CD4-positive, CD25-positive, alpha-beta regulatory T cell (primary cell): ENCODE measurements around the gene DAAM1. TPM values are rescaled to one million over a fixed set of nuclear protein-coding genes. Genes with fewer than 3 reads are reported as not detected.

Experiments used
- ATAC-seq, 2 donors: fragments of 150-1000 bp; cut with Tn5 transposase; one replicate each; pipeline ENCODE4 v1.10.0; 2021; ENCODE audit warnings: low read depth in 2 of 2, moderate number of reproducible peaks in 2 of 2, moderate library complexity in 1 of 2
- DNase-seq, 3 donors: peaks; one replicate each; pipeline versions ENCODE4 v3.0.0 to v3.0.0-alpha.2; 2012 to 2022; ENCODE audit warnings: mixed read lengths in 1 of 3
- H3K27ac ChIP-seq: one replicate; pipeline ENCODE4 v1.7.0; 2013; ENCODE audit warnings: mild to moderate bottlenecking, low read length; ENCODE audit not compliant: insufficient read depth, poor library complexity, severe bottlenecking
- H3K27me3 ChIP-seq: one replicate; pipeline ENCODE4 v1.7.0; 2013; ENCODE audit warnings: low read length; ENCODE audit not compliant: control insufficient read depth, insufficient read depth
- H3K36me3 ChIP-seq: one replicate; pipeline ENCODE4 v1.7.0; 2013; ENCODE audit warnings: mild to moderate bottlenecking, low read length, moderate library complexity; ENCODE audit not compliant: control insufficient read depth, insufficient read depth
- H3K4me1 ChIP-seq: 2 replicates; pipeline ENCODE4 v1.7.0; 2013; ENCODE audit warnings: mild to moderate bottlenecking, low read length; ENCODE audit not compliant: insufficient read depth, control insufficient read depth, poor library complexity, severe bottlenecking
- H3K4me3 ChIP-seq: one replicate; pipeline ENCODE4 v1.7.0; 2013; ENCODE audit warnings: low read depth, mild to moderate bottlenecking, low read length, moderate library complexity
- H3K9me3 ChIP-seq, 2 experiments: 1 replicate in 1 of 2; 2 replicates in 1 of 2; pipeline ENCODE4 v1.7.0; 2013; ENCODE audit warnings: low read length in 2 of 2, mild to moderate bottlenecking in 1 of 2, moderate library complexity in 1 of 2; ENCODE audit not compliant: control insufficient read depth in 2 of 2
- H3K27ac Mint-ChIP-seq, 3 donors: one replicate each; pipeline ENCODE4 v1.8.0; 2020 to 2022; ENCODE audit warnings: mild to moderate bottlenecking in 3 of 3, mixed read lengths in 3 of 3, moderate library complexity in 2 of 3
- H3K27me3 Mint-ChIP-seq: one replicate; pipeline ENCODE4 v1.8.0; 2022; ENCODE audit warnings: mild to moderate bottlenecking, mixed read lengths
- H3K36me3 Mint-ChIP-seq: one replicate; pipeline ENCODE4 v1.8.0; 2020; ENCODE audit warnings: mixed read lengths
- H3K4me1 Mint-ChIP-seq, 4 donors: one replicate each; pipeline ENCODE4 v1.8.0; 2020 to 2022; ENCODE audit warnings: mixed read lengths in 4 of 4, mild to moderate bottlenecking in 1 of 4
- H3K4me3 Mint-ChIP-seq, 4 donors: one replicate each; pipeline ENCODE4 v1.8.0; 2020 to 2022; ENCODE audit warnings: mild to moderate bottlenecking in 4 of 4, mixed read lengths in 4 of 4, moderate library complexity in 3 of 4
- H3K9me3 Mint-ChIP-seq, 7 donors: one replicate each; pipeline ENCODE4 v1.8.0; 2020 to 2022; ENCODE audit warnings: mixed read lengths in 7 of 7, mild to moderate bottlenecking in 3 of 7, moderate library complexity in 2 of 7
- polyA plus RNA-seq, 4 donors: library from polyadenylated mRNA; unstranded; fragments of 300-500 nt; fragmentation: Illumina TruSeq; gene quantifications; one replicate each; pipeline ENCODE4 v1.2.3, GENCODE V29; 2021
- total RNA-seq: library from RNA; stranded (reverse); gene quantifications from one replicate; pipeline ENCODE4 v1.2.3, GENCODE V29; 2022

The DAAM1 gene
- total and polyA plus RNA-seq, 5 donors from 2014 or later: 6.1 to 36.5 (median 11.2) TPM

DNA sequence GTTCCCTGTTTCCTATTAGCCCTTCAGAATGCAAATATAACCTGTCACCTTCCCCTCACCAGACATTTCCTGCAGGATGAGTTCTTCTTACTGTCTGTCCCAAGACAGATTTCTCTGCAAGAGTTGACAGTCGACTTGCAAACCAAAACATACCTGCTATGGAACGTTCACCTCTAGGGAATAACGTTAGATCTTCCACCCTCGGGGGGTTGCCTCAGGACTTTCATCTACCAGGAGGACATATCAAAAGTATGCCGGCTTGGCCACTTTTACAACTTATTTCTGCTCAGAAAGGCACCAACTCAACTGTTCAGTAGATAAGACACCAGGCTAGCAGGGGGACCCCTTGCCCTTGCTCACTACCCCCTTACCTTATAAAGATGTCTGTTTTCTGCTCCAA, 92.5 kb downstream of the DAAM1 start:
- peaks cover 3% of the 10 kb centered on the region for H3K36me3 ChIP-seq
- ATAC-seq (no peak), DNase-seq (no peak)
- H3K4me3 Mint-ChIP-seq: no peak overlapping the region
- peaks cover 5 to 15% (median 6%) of the 10 kb centered on the region in 4 donors for H3K4me1 Mint-ChIP-seq
- H3K9me3 ChIP-seq: peaks cover 5 to 6% of the 10 kb centered on the region in 2 experiments
- peaks cover 0 to 21% (median 2%) of the 10 kb centered on the region in 7 donors for H3K9me3 Mint-ChIP-seq
- H3K27ac Mint-ChIP-seq: peak overlapping the region in 1 of 3 donors; percentile 33
- H3K27me3 ChIP-seq: no peaks in the 10 kb centered on the region
- H3K4me1 ChIP-seq: peaks cover 5% of the 10 kb centered on the region
- H3K27me3 Mint-ChIP-seq: no peaks in the 10 kb centered on the region
- no peak overlapping the region for H3K4me3 ChIP-seq
- H3K36me3 Mint-ChIP-seq: peaks cover 21% of the 10 kb centered on the region
- no peak overlapping the region for H3K27ac ChIP-seq

DNA sequence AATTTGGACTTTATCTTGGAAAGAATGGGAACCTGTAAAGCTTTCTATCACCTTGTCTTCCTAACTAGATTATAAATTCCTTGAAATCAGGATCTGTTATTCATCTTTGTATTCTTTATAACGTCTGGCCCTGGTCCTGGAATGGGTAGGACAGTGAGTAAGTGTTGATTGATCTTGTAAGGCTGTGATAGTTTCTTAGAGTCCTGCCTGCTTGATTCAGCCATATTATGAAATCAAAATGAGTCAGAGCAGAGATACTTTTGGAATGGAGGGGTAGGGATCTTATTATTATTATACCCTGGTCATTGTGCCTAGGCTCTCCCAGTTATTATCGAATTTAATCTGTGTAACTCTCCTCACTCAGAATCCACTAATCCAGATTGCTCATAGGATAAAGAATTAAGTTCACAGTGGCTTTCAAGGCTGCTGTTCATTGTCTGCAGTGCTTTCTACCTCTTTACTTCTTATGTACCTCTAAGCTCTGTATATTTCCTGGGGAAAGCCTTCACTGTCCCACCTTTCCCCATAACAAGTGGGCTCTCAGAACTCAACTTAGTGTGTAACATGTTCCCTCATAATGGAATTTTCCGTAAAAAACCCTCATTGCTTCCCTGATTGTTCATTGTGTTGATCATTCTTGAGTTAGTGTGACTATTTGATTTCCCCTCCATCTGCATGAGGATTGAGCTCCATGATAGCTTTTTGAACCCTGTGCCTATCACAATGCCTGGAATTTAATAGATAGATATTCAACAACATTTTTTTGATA, 93.3 kb downstream of the DAAM1 start:
- Mint-ChIP-seq H3K9me3 (peaks cover 0 to 21% (median 2%) of the 10 kb centered on the region in 7 donors), H3K27me3 (no peaks in the 10 kb centered on the region), H3K4me3 (no peak overlapping the region), H3K4me1 (peaks cover 0 to 8% (median 6%) of the 10 kb centered on the region in 4 donors), H3K27ac (no peak overlapping the region), H3K36me3 (peaks cover 21% of the 10 kb centered on the region)
- H3K27ac ChIP-seq: no peak overlapping the region
- H3K27me3 ChIP-seq: no peaks in the 10 kb centered on the region
- ATAC-seq (no peak), DNase-seq (no peak)
- H3K9me3 ChIP-seq: peaks cover 5 to 6% of the 10 kb centered on the region in 2 experiments
- peaks cover 3% of the 10 kb centered on the region for H3K36me3 ChIP-seq
- no peak overlapping the region for H3K4me3 ChIP-seq
- H3K4me1 ChIP-seq: no peaks in the 10 kb centered on the region

DNA sequence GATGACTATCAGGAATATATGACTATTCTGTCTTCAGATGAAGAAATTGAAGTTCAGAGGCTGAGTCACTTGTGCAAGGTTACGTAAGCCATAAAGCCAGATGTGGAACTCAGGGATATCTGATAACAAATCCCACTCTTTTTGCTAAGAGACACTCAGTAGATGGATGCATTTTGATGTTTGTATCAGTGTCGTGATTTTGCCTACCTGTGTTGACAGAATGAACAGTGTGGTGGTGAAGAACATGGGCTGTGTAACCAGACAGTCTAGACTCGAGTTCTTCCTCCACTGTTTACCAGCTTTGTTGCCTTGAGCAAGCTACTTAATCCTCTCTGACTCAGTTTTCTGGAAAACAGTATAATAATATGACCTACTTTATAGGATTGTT, 93.9 kb downstream of the DAAM1 start:
- Histone ChIP-seq H3K27ac (no peak overlapping the region), H3K27me3 (no peaks in the 10 kb centered on the region), H3K4me3 (no peak overlapping the region), H3K4me1 (no peaks in the 10 kb centered on the region), H3K36me3 (peaks cover 3% of the 10 kb centered on the region), H3K9me3 (peaks cover 5 to 6% of the 10 kb centered on the region in 2 experiments)
- Mint-ChIP-seq H3K4me3 (no peak overlapping the region), H3K36me3 (peaks cover 21% of the 10 kb centered on the region), H3K27me3 (no peaks in the 10 kb centered on the region), H3K4me1 (peaks cover 0 to 9% (median 6%) of the 10 kb centered on the region in 4 donors), H3K9me3 (peaks cover 0 to 21% (median 3%) of the 10 kb centered on the region in 7 donors), H3K27ac (no peak overlapping the region)
- no peak for DNase-seq
- no peak for ATAC-seq

GRCh38 chr14:59283361-59283760, 94.9 kb downstream of the DAAM1 start:
- Mint-ChIP-seq H3K4me3 (no peak overlapping the region), H3K4me1 (peaks cover 0 to 12% (median 1%) of the 10 kb centered on the region in 4 donors), H3K27ac (no peak overlapping the region), H3K36me3 (peaks cover 22% of the 10 kb centered on the region), H3K9me3 (peaks cover 0 to 21% (median 3%) of the 10 kb centered on the region in 7 donors), H3K27me3 (no peaks in the 10 kb centered on the region)
- Histone ChIP-seq H3K27me3 (no peaks in the 10 kb centered on the region), H3K9me3 (peaks cover 5 to 6% of the 10 kb centered on the region in 2 experiments), H3K36me3 (peaks cover under 1% of the 10 kb centered on the region), H3K4me1 (no peaks in the 10 kb centered on the region), H3K27ac (no peak overlapping the region), H3K4me3 (no peak overlapping the region)
- ATAC-seq (no peak), DNase-seq (no peak)

GRCh38 chr14:59284059-59284458, 95.6 kb downstream of the DAAM1 start:
- no peak overlapping the region for H3K27ac Mint-ChIP-seq
- Histone ChIP-seq H3K27ac (no peak overlapping the region), H3K9me3 (peaks cover 5 to 6% of the 10 kb centered on the region in 2 experiments), H3K27me3 (no peaks in the 10 kb centered on the region), H3K36me3 (no peaks in the 10 kb centered on the region), H3K4me3 (no peak overlapping the region), H3K4me1 (no peaks in the 10 kb centered on the region)
- H3K27me3 Mint-ChIP-seq: no peaks in the 10 kb centered on the region
- no peak overlapping the region for H3K4me3 Mint-ChIP-seq
- no peak for DNase-seq
- H3K4me1 Mint-ChIP-seq: peaks cover 0 to 12% (median 1%) of the 10 kb centered on the region in 4 donors
- peaks cover 22% of the 10 kb centered on the region for H3K36me3 Mint-ChIP-seq
- ATAC-seq: no peak
- peaks cover 2 to 21% (median 3%) of the 10 kb centered on the region in 7 donors for H3K9me3 Mint-ChIP-seq

GRCh38 chr14:59292028-59292427, 103.6 kb downstream of the DAAM1 start:
- Mint-ChIP-seq H3K4me1 (peaks cover 5 to 10% (median 8%) of the 10 kb centered on the region in 4 donors), H3K9me3 (peaks cover 0 to 3% (median 0%) of the 10 kb centered on the region in 7 donors), H3K27ac (no peak overlapping the region), H3K36me3 (peaks cover 45% of the 10 kb centered on the region), H3K4me3 (no peak overlapping the region), H3K27me3 (no peaks in the 10 kb centered on the region)
- DNase-seq: no peak
- no peak overlapping the region for H3K27ac ChIP-seq
- no peaks in the 10 kb centered on the region for H3K27me3 ChIP-seq
- no peaks in the 10 kb centered on the region for H3K9me3 ChIP-seq
- no peak overlapping the region for H3K4me3 ChIP-seq
- ATAC-seq: no peak
- H3K36me3 ChIP-seq: peaks cover 4% of the 10 kb centered on the region
- H3K4me1 ChIP-seq: no peaks in the 10 kb centered on the region

GRCh38 chr14:59292921-59293534, 104.6 kb downstream of the DAAM1 start:
- Mint-ChIP-seq H3K27me3 (no peaks in the 10 kb centered on the region), H3K27ac (no peak overlapping the region), H3K4me3 (no peak overlapping the region), H3K4me1 (peaks cover 9 to 14% (median 12%) of the 10 kb centered on the region in 4 donors), H3K9me3 (peaks cover 0 to 3% (median 0%) of the 10 kb centered on the region in 7 donors), H3K36me3 (peaks cover 45% of the 10 kb centered on the region)
- no peaks in the 10 kb centered on the region for H3K27me3 ChIP-seq
- peaks cover 6% of the 10 kb centered on the region for H3K4me1 ChIP-seq
- no peak overlapping the region for H3K27ac ChIP-seq
- H3K9me3 ChIP-seq: no peaks in the 10 kb centered on the region
- H3K4me3 ChIP-seq: no peak overlapping the region
- DNase-seq (no peak), ATAC-seq (no peak)
- H3K36me3 ChIP-seq: peaks cover 4% of the 10 kb centered on the region
